GM18520 (cell line): ENCODE data around the gene SDHAF2.
"Not testable (repeated sequence)": the region's sequence is repeated elsewhere in the genome, so short reads cannot be mapped to it uniquely, and the experiment has no call there.

Experiments used
- ATAC-seq: cut with Tn5 transposase; IDR thresholded peaks from one replicate; pipeline ENCODE4 v1.9.1; 2021; ENCODE audit not compliant: unreplicated experiment

Gene SDHAF2

DNA sequence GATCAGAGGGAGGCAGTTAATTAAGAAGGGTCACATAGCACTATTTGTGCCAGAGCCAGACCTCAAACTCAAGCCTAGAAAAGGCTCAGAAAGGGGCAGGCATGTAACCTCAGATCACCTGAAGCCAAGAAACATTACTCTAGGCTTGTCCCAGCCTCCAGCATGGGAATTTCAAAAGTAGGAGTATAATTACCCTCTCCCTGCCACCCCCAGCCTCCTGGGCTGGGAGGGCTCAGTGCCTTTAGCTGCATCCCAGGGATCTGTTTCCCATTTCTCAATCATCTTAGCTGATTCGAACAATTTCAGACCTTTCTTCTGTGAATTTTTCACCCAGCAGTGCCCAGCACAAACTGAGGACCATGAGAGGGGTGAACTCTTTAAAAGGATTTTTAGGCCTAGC lies 45.5 kb downstream of the SDHAF2 start:
- no peak for ATAC-seq

DNA sequence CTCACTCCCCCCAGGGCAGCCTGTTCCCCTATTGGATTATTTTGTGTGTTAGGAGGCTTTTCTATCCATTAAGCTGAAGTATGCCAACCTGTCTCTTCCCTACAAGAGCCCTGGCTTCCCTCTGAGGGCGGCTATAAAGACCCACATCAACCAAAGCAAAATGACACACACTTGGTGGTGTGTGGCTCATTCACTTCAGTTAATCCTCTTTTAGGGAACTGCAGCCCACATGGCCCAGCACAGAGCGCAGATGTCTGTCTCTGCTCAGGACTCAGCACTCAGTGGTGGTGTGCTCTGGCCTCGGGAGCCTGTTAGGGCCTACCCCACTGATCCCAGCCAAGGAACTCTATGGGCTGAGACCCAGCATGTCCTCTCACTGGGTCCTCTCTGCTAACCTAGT lies 46.4 kb downstream of the SDHAF2 start:
- ATAC-seq, result no peak

DNA sequence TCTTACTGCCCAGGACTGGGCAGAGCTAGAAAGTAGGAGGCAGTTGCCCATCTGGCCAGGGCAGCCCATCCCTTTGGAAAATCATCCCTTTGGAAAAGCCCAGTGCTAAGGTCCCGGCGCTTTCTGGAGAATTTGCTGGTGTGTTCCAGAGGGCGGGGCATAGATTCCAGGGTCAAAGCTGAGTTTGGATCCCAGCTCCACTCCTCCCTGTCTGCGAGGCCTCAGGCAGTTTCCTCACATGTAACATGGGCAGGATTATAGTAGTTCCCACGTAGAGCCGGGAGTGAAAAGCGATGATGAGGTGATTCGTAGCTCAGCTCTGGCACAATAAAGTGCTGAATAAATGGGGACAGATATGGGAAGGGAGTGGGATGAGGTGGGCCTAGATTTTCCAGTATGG lies 47.2 kb downstream of the SDHAF2 start:
- ATAC-seq, result no peak

DNA sequence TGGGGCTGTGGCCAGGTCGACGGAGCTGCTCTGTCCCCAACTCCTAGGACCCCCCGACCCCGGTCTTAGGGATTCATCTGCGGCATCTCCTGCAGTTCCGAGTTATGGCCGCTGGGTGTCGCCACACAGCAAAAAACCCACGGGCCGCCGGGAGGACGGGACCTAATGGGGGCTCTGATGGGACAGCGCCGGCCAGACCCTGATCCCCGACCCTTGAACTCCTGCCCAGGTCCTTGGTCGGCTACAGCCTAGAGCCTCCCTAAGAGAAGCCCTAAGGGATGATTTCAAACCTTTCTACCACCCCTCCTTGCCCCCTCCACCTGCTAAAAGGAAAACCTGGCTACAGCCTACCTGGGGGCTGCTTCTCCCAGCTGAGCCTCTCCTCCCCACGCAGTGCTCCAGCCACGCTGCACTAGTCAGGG lies 47.8 kb downstream of the SDHAF2 start:
- ATAC-seq, result no peak

DNA sequence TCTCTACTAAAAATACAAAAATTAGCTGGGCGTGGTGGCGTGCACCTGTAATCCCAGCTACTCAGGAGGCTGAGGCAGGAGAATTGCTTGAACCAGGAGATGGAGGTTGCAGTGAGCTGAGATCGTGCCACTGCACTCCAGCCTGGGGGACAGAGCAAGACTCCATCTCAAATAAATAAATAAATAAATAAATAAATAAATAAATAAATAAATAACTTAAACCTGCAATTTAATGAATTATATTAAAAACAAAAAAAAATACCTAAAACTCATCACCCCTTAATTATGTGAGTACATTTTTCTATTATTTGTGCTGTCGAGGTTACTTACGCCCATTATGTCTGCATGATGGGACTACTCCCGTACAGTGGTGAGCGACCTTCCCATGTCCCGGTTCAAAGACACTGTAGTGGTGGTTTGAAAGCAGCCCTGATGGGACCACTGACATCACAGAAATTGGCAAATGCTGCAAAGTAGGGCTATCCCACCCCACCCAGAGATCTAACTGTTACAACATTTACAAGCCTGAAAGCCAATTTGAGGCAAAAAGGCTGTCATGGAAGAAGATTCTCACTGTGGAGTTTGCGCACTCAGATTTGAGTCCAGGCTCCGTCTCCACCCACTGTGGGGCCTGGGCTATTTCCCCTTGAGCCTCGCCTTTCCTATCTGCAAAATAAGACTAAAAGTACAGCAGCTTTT lies 49.6 kb downstream of the SDHAF2 start:
- ATAC-seq, result not testable (repeated sequence)

DNA sequence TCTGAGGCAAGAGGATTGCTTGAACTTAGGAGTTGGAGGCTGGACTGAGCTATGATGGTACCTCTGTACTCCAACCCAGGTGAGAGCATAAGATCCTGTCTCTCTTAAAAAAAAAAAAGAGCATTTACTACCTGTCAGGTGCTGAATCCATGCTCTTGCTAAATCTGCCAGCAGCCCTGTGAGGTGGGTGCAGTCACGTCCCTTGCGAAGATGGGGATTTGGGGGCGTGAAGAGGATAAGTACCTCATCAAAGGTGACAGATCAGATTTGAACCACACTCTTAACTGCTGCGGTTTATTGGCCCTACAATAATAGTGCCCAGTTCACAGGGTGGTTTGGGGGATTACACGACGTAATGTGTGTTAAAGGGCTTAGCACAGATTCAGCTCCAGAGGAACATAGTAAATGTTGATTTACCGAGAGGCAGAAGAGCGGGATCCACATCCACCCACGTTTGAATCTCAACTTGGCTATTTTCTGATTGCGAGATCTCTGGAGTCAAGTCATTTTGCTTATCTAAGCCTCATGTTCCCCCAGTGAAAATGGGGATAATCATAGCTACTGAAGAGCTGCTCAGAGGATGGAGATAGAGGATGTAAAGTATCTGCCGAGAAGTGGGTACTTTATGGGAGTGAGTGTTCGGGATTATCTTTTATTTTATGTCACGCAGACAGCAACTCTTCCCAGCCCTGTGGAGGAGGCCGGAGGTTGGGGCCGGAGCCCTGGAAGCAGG lies 50.5 kb downstream of the SDHAF2 start:
- no peak for ATAC-seq

DNA sequence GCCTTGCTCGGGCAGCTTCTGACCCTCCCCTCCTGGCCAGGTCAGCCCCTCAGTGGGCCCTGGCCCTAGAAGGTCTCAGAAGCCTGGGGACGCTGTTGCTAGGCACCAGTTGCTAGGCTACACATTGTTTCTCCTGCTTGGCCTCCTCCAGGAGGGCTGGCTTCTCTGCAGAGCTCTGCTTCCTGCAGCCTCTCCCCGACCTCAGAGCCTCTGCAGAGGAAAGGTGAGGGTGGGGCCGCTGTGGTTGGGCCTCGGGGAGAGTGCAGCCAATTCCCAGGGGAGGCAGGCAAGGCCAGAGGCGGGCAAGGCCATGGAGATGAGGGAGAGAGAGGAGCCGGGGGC lies 51.0 kb downstream of the SDHAF2 start:
- no peak for ATAC-seq

DNA sequence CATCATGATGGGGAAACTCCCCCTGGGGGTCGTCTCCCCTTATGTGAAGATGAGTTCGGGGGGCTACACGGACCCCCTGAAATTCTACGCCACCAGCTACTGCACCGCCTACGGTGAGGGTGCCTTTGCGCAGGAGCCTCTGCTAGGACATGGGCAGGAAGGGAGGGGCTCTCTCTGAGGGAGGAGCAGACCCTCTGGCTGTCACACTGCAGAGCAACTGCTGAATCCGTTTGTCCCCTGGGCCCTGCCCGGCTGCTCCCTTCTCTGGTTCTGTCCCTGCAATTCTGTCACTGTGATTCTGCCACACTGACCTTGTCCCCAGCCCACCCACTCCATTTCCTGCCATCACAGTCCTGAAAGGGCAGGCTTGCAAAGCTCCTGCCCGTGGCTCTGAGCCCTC lies 51.9 kb downstream of the SDHAF2 start:
- ATAC-seq, result no peak

DNA sequence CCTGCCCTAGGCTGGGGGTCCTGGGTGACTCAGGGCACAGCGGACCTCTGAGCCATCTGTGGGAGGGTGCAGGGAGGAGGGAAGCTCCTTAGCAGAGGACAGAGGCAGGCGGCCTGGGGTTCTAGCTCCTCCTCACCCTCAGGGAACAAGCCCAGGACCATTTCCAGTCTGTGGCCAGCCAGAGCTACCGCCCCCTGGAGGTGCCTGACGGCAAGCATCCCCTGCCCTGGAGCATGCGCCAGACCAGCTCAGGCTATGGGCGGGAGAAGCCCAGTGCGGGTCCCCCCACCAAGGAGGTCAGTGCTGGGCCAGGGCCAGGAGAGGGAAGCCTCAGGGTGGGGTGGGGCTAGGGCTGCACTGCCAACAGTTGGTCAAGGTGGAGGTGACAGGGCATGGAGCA lies 52.6 kb downstream of the SDHAF2 start:
- ATAC-seq, result no peak

DNA sequence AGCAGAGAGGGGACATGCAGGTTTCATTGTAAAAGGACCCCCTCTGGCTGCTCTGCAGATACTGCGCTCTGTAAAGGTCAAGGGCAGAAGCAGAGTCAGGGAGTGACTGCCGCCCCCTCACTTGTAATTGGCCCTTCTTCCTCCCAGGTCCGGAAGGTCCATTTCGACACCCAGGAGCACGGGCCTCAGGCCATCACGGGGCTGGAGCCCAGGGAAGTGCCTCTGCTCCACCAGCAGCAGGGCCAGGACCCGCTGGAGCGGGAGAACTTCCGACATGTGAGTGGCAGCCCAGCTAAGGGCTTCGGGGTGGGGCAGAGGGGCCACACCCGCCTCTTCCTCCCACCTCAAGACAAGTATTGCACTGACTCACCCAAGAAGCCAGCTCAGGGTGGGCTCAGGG lies 54.6 kb downstream of the SDHAF2 start:
- no peak for ATAC-seq

DNA sequence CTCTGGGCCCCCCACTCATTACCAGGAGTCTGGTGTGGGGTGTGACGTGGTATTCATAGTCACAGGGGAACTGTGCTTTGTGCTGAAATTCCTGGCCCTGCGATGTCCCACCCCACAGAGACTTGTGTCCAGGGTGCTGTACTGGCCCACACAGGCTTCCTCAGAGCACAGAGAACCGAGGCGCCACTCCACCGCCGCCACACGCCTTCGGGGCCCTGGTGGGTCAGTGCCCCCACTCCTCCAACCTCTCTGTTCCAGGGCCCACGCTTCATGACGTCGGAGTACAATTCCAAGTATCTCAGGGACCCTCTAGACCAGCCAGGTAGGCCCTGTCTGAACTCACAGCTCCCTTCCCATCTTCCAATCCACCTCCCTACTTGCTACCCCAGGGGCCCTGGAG lies 55.2 kb downstream of the SDHAF2 start:
- no peak for ATAC-seq

DNA sequence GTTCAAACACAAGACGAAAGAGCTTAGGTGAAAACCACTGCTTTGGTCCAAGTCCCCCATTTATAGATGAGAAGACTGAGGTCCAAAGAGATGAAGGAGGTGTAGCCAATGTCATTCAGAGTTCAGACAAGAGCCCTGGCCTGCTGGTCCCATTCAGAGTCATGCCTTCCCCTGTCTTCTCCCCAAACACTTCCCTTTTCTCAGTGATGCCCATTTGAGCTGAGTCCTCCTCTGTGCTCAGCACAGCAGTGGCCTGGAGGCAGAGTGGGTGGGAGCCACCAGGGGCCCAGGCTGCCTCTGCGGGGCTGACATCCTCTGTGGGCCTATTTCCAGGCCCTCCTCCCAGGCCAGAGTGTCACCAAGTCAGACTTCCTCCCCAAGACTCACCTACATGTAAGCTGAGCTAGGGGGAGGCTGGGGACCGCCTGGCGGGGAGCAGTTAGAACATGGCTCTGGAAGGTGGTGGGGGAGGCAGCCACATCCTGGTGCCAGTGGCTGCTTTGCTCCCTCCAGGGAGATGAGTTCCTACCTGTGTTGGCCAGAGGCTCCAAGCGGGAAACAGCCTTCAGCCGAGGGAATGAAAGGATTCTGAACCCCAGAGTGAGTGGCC lies 56.2 kb downstream of the SDHAF2 start:
- ATAC-seq, result no peak

DNA sequence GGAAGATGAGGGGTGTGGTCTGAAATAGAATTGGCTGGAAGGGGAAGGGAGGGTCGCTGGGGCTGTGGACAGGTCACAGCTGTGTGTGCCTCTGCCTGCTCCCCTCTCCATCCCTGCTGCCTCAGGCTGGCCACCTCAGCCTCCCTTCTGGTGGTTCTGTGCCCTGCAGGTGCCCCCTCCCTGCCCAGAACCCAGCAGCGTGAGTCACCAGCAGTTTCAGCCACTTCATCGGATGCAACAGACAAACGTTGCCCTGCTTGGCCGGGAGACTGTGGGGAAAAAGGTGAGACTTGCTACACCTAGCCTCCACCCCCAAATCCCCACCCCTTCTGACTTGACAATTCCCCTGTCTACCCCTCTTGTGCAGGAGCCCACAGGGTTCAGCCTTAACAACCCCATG lies 56.9 kb downstream of the SDHAF2 start:
- no peak for ATAC-seq

DNA sequence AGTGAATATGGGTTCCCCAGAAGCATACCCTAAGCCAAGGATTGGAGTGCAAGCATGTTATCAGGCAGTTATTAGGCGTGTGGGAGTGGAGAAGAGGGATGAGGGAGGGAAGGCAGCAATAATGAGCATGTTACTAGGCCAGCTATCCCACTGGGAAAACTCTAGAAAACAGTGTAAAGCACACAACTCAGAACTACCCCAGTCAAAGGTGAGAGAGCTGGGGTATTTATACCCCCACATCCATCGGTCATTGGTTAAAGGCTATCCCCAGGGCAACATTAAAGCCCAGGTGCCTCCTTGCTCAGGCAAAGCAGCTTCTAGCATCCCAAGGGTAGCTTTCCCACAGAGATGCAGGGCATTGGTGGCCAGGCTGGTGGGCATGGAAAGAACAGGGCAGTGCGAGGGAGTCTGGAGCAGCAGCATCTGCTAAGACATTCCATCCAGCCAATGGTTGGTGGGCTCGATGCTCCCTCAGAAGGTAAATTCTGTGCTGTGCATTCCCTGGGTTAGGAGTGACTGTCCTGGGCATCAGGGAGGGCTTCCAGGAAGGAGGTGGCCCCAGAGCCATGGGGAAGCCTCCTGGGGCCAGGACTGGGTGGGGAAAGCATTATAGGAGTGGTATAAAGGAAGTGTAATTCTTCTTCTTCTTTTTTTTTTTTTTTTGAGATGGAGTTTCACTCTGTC lies 57.6 kb downstream of the SDHAF2 start:
- no peak for ATAC-seq

DNA sequence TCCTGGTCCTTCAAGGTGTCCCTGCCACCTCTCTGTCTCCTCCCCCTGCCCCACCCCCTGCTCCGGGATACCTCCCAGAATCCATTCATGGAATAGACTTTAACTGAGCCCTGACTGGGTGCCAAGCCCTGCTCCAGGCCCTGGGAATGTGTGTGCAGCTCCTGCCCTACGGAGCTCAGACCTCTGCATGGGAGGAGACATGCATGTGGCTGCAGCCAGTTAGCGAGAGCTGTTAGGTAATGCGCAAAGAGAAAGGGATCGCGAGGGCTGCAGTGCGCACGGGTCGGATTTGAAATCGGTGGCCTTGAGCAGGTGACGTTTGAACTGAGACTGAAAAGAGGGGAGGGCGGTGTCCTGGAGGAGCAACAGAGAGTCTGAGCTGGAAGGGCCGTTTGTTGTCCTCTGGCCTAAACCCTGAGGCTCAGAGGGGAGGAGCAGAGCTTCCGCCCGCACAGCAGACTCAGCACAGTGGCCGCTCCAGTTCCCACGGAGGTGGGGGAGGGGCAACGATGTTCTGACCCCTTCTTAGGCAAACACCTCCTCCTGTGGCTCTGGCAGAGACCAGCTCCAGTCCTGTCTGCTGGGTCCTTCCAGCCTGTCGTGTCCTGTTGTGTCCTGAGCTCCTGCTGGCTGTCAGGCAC lies 58.8 kb downstream of the SDHAF2 start:
- no peak for ATAC-seq

DNA sequence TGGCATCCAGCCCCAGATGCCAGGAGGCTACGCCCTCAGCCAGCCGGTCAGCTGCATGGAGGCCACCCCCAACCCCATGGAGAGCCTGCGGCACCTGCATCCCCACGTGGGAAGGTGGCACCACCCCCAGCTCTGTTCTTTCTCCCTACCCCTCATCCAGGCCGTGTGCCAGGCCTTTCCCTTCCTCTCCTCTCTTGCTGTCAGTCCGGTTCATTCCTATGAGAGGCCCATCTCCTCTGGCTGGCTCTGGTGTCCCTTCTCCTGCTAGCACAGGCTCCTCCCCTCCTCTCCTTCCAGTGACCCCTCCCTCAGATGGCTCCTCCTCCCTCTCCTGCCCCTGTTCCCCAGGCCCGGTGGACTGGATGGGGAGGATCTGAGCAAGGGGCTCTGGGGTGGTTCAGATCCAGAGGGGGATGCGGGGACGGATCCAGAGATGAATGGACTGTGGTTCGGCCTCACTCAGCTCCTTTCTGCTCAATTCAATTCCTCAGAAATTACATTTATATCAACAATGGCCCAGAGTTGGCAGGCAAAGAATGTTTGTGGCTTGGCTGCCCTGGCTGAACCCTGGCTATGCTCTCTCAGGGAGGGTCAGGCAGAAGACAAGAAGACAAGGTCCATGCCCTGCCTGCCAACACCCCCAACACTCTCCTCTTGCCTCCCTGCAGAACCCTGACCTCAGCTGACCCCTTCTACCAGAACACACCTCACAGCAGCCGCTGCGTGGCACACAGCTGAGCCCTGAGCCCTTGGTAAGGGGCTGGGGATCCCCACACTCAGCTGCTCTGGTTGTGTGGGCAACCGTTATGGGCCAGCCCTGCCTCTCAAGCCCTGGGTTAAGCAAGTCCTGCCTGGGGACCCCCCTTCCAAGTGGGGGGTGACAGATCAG lies 60.2 kb downstream of the SDHAF2 start:
- no peak for ATAC-seq

DNA sequence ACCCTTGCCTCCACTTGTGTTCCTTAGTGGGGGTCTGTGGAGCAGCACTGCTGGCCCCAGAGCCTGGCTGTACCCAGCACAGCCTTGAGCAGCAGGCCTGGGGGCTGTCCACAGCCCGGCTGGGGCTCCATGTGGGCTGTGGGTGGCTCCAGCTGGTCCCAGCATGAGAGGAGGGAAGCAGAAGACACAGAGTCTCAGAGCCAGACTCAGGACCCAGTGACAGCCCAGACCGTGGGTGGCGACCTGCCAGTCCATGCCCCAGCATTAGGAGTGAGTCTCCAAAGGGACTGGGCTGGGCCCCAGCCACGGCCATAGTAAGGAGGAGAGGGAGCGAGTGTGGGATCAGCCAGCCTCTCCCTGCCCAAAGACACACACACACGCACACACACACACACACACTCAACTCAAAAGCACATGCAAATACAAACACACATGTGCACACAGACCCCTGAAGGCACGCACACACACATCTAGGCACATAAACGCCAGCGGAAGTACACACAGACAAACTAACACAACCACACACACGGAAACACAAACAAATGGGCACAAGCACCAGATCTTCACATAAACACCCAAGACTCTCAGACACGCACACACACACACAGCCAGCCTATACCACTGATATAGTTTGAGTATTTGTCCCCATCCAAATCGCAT lies 61.9 kb downstream of the SDHAF2 start:
- no peak for ATAC-seq

DNA sequence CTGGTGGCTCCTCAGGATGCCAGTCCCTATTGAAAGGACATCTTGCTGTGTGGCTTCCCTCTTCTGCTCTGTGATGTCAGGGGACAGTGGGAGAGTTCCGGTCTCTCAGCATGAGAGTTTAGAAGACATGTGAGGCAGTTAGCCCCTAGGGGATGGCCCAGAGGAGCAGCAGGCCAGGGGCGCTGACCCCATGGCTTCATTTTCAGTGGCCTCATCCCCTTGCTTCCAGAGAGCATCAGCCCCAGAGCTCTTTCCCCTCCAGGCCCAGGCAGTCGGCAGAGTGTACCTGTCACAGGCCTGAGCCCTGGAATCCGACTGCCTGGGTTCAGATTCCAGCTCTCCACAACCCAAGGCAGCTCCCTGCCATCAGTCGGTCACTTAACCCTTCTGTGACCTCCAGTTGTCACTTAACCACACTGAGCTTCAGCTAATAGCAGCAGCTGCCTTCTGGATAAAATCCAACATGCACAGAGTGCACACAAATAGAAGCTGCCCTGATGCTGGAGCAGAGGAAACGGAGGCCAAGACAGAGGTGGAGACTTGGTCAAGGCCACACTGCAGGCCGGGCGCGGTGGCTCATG lies 64.5 kb downstream of the SDHAF2 start:
- ATAC-seq, result no peak

DNA sequence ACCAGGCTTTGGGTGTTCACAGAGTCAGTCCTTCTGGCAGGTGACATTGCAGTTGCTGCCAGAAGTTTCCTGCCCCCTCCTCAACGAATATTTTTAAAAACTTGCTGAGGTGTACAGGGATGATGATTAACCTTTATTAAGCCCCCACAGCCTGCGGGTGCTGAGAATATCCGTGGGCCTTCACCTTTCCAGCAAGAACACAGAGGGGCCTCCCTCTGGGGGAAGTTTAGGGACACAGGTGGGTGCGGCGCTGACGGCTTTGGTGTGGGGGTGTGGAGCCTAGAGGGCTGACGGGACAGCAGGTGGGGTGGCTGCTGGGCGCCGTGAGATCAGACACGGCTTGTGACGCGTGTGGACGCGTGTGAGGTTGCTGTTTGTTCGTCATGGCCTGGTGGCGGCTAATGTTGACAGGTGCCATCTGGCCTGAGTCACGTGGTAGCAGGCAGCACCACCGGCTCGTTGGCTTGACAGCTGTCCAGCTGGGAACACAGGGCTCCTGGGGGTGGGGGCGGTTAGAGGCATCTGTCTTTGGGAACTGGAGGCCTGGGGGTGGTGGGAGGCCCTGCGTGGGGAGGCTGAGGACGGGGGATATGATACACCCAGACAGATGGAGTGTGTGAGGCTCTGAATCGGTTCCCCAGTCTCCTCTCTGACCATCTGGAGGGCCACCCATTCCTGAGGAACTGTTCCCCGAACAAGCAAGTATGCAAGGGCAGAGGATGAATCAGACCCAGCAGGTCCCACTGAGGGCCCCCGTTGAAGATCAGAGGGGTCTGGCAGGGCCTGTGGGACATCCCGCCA lies 66.1 kb downstream of the SDHAF2 start:
- no peak for ATAC-seq
